ENCODE results near the gene PIN1.

The PIN1 gene

GRCh38 chr19:9793071-9793591 is 42.0 kb upstream of the PIN1 start:
- Histone ChIP-seq H3K36me3 (ENCODE audit: control insufficient read depth, insufficient read depth, low read length, severe bottlenecking) (no peaks in the 10 kb centered on the region), H3K9me3 (ENCODE audit: control insufficient read depth, low read length) (no peaks in the 10 kb centered on the region), H3K9ac (ENCODE audit: low read length) (peak overlapping the region; percentile 87), H3K4me1 (ENCODE audit: control insufficient read depth, insufficient read depth, low read length) (peaks cover 4% of the 10 kb centered on the region), H3K4me3 (ENCODE audit: low read length) (peak overlapping the region; percentile 93), H3K27me3 (replicated peaks; ENCODE audit: control insufficient read depth, insufficient read depth, low read length) (no peaks in the 10 kb centered on the region)
- peak; percentile 69 for DNase-seq (ENCODE audit: low read depth)

- DNase-seq (ENCODE audit: low read depth): peak; percentile 92
- no peaks in the 10 kb centered on the region for H3K27me3 ChIP-seq (replicated peaks; ENCODE audit: control insufficient read depth, insufficient read depth, low read length)
- H3K36me3 ChIP-seq (ENCODE audit: control insufficient read depth, insufficient read depth, low read length, severe bottlenecking): no peaks in the 10 kb centered on the region
- H3K4me3 ChIP-seq (ENCODE audit: low read length): no peak overlapping the region
- no peak overlapping the region for H3K9ac ChIP-seq (ENCODE audit: low read length)
- H3K4me1 ChIP-seq (ENCODE audit: control insufficient read depth, insufficient read depth, low read length): no peaks in the 10 kb centered on the region
- no peaks in the 10 kb centered on the region for H3K9me3 ChIP-seq (ENCODE audit: control insufficient read depth, low read length)
These were observed 38.9 kb upstream of the PIN1 start for GRCh38 chr19:9796113-9796773.

- no peak for DNase-seq (ENCODE audit: low read depth)
- no peaks in the 10 kb centered on the region for H3K9me3 ChIP-seq (ENCODE audit: control insufficient read depth, low read length)
- no peak overlapping the region for H3K9ac ChIP-seq (ENCODE audit: low read length)
- no peak overlapping the region for H3K4me3 ChIP-seq (ENCODE audit: low read length)
- H3K36me3 ChIP-seq (ENCODE audit: control insufficient read depth, insufficient read depth, low read length, severe bottlenecking): no peaks in the 10 kb centered on the region
- H3K4me1 ChIP-seq (ENCODE audit: control insufficient read depth, insufficient read depth, low read length): no peaks in the 10 kb centered on the region
- H3K27me3 ChIP-seq (replicated peaks; ENCODE audit: control insufficient read depth, insufficient read depth, low read length): no peaks in the 10 kb centered on the region
These were observed 37.2 kb upstream of the PIN1 start for GRCh38 chr19:9797871-9798270.

- DNase-seq (ENCODE audit: low read depth): no peak
- Histone ChIP-seq H3K9ac (ENCODE audit: low read length) (no peak overlapping the region), H3K36me3 (ENCODE audit: control insufficient read depth, insufficient read depth, low read length, severe bottlenecking) (peaks cover 10% of the 10 kb centered on the region), H3K9me3 (ENCODE audit: control insufficient read depth, low read length) (no peaks in the 10 kb centered on the region), H3K4me3 (ENCODE audit: low read length) (no peak overlapping the region), H3K4me1 (ENCODE audit: control insufficient read depth, insufficient read depth, low read length) (no peaks in the 10 kb centered on the region), H3K27me3 (replicated peaks; ENCODE audit: control insufficient read depth, insufficient read depth, low read length) (no peaks in the 10 kb centered on the region)
These were observed 36.0 kb upstream of the PIN1 start for GRCh38 chr19:9799162-9799561.

GRCh38 chr19:9801976-9802375 is 33.1 kb upstream of the PIN1 start:
- H3K27me3 ChIP-seq (replicated peaks; ENCODE audit: control insufficient read depth, insufficient read depth, low read length): no peaks in the 10 kb centered on the region
- peaks cover 33% of the 10 kb centered on the region for H3K36me3 ChIP-seq (ENCODE audit: control insufficient read depth, insufficient read depth, low read length, severe bottlenecking)
- H3K9ac ChIP-seq (ENCODE audit: low read length): no peak overlapping the region
- no peak for DNase-seq (ENCODE audit: low read depth)
- no peaks in the 10 kb centered on the region for H3K9me3 ChIP-seq (ENCODE audit: control insufficient read depth, low read length)
- H3K4me3 ChIP-seq (ENCODE audit: low read length): no peak overlapping the region
- no peaks in the 10 kb centered on the region for H3K4me1 ChIP-seq (ENCODE audit: control insufficient read depth, insufficient read depth, low read length)

- no peak overlapping the region for H3K9ac ChIP-seq (ENCODE audit: low read length)
- H3K9me3 ChIP-seq (ENCODE audit: control insufficient read depth, low read length): no peaks in the 10 kb centered on the region
- no peak for DNase-seq (ENCODE audit: low read depth)
- H3K4me1 ChIP-seq (ENCODE audit: control insufficient read depth, insufficient read depth, low read length): no peaks in the 10 kb centered on the region
- H3K36me3 ChIP-seq (ENCODE audit: control insufficient read depth, insufficient read depth, low read length, severe bottlenecking): peaks cover 77% of the 10 kb centered on the region
- no peaks in the 10 kb centered on the region for H3K27me3 ChIP-seq (replicated peaks; ENCODE audit: control insufficient read depth, insufficient read depth, low read length)
- H3K4me3 ChIP-seq (ENCODE audit: low read length): no peak overlapping the region
These were observed 28.3 kb upstream of the PIN1 start for GRCh38 chr19:9806803-9807202.

- Histone ChIP-seq H3K9me3 (ENCODE audit: control insufficient read depth, low read length) (no peaks in the 10 kb centered on the region), H3K9ac (ENCODE audit: low read length) (no peak overlapping the region), H3K27me3 (replicated peaks; ENCODE audit: control insufficient read depth, insufficient read depth, low read length) (no peaks in the 10 kb centered on the region), H3K4me3 (ENCODE audit: low read length) (no peak overlapping the region), H3K36me3 (ENCODE audit: control insufficient read depth, insufficient read depth, low read length, severe bottlenecking) (peaks cover 77% of the 10 kb centered on the region), H3K4me1 (ENCODE audit: control insufficient read depth, insufficient read depth, low read length) (no peaks in the 10 kb centered on the region)
- no peak for DNase-seq (ENCODE audit: low read depth)
These were observed 26.0 kb upstream of the PIN1 start for GRCh38 chr19:9808855-9809824.

- peaks cover 63% of the 10 kb centered on the region for H3K36me3 ChIP-seq (ENCODE audit: control insufficient read depth, insufficient read depth, low read length, severe bottlenecking)
- H3K27me3 ChIP-seq (replicated peaks; ENCODE audit: control insufficient read depth, insufficient read depth, low read length): no peaks in the 10 kb centered on the region
- DNase-seq (ENCODE audit: low read depth): no peak
These were observed 24.0 kb upstream of the PIN1 start for GRCh38 chr19:9811139-9811538.

GRCh38 chr19:9818175-9818733 is 16.9 kb upstream of the PIN1 start:
- Histone ChIP-seq H3K27me3 (replicated peaks; ENCODE audit: control insufficient read depth, insufficient read depth, low read length) (no peaks in the 10 kb centered on the region), H3K4me3 (ENCODE audit: low read length) (peak overlapping the region; percentile 97), H3K9ac (ENCODE audit: low read length) (peak overlapping the region; percentile 97), H3K36me3 (ENCODE audit: control insufficient read depth, insufficient read depth, low read length, severe bottlenecking) (peaks cover 4% of the 10 kb centered on the region), H3K4me1 (ENCODE audit: control insufficient read depth, insufficient read depth, low read length) (peaks cover 17% of the 10 kb centered on the region), H3K9me3 (ENCODE audit: control insufficient read depth, low read length) (no peaks in the 10 kb centered on the region)
- no peak for DNase-seq (ENCODE audit: low read depth)

More at GRCh38 chr19:9811139-9811538, 24.0 kb upstream of the PIN1 start:
- H3K4me3 ChIP-seq (ENCODE audit: low read length): no peak overlapping the region
- no peaks in the 10 kb centered on the region for H3K4me1 ChIP-seq (ENCODE audit: control insufficient read depth, insufficient read depth, low read length)
- H3K9me3 ChIP-seq (ENCODE audit: control insufficient read depth, low read length): no peaks in the 10 kb centered on the region
- H3K9ac ChIP-seq (ENCODE audit: low read length): no peak overlapping the region

GRCh38 chr19:9818734-9819595 is 16.2 kb upstream of the PIN1 start, which contains the start of gene FBXL12:
Gene FBXL12, minus strand, starts transcription at chr19:9819079. Its CDS starts 266 bp downstream, at chr19:9818813.
- Histone ChIP-seq H3K4me1 (ENCODE audit: control insufficient read depth, insufficient read depth, low read length) (peaks cover 17% of the 10 kb centered on the region), H3K9ac (ENCODE audit: low read length) (peak within 1 kb of the TSS; percentile 97), H3K4me3 (ENCODE audit: low read length) (peak within 1 kb of the TSS; percentile 97), H3K27me3 (replicated peaks; ENCODE audit: control insufficient read depth, insufficient read depth, low read length) (no peaks in the 10 kb centered on the region), H3K36me3 (ENCODE audit: control insufficient read depth, insufficient read depth, low read length, severe bottlenecking) (no peaks in the 10 kb centered on the region), H3K9me3 (ENCODE audit: control insufficient read depth, low read length) (no peaks in the 10 kb centered on the region)
- DNase-seq (ENCODE audit: low read depth): peak; percentile 100

Measured in adipocyte (in vitro differentiated cells).